OCI-LY3 (cell line): ENCODE results near the gene PBX4.

Source experiments
- CTCF ChIP-seq: fragments of 200-600, 300-600 bp; sonication (generic); IDR thresholded peaks from 2 replicates; pipeline ENCODE4 v1.5.1; 2014; ENCODE audit warnings: antibody characterized with exemption, low read length, low read depth
- EZH2phosphoT487 ChIP-seq: fragments of 200-600 bp; shearing (Covaris generic); IDR thresholded peaks from 2 replicates; pipeline ENCODE4 v1.6.1; 2018; ENCODE audit warnings: antibody characterized with exemption, mixed run types, low read depth

GRCh38 chr19:19627621-19628500, 9.4 kb upstream of the PBX4 start, which contains the start of gene LPAR2:
- TF ChIP-seq CTCF (no peak), EZH2phosphoT487 (no peak)
